Nephron progenitor cell (in vitro differentiated cells): ENCODE results near the gene PDIA5.

Experiments
- DNase-seq: peaks from one replicate; pipeline ENCODE4 v3.0.0; 2021
- H3K27ac Mint-ChIP-seq: 2 replicates; pipeline ENCODE4 v1.8.0; 2021; ENCODE audit warnings: mild to moderate bottlenecking, moderate library complexity, mixed read lengths
- H3K27me3 Mint-ChIP-seq: 2 replicates; pipeline ENCODE4 v1.8.0; 2021; ENCODE audit warnings: mild to moderate bottlenecking, low read depth, mixed read lengths; ENCODE audit not compliant: poor library complexity
- H3K36me3 Mint-ChIP-seq: 2 replicates; pipeline ENCODE4 v1.8.0; 2021; ENCODE audit warnings: low read depth, mixed read lengths
- H3K4me1 Mint-ChIP-seq: 2 replicates; pipeline ENCODE4 v1.8.0; 2021; ENCODE audit warnings: mixed read lengths
- H3K4me3 Mint-ChIP-seq: 2 replicates; pipeline ENCODE4 v1.8.0; 2021; ENCODE audit warnings: mild to moderate bottlenecking, moderate library complexity, mixed read lengths
- H3K9me3 Mint-ChIP-seq: 2 replicates; pipeline ENCODE4 v1.8.0; 2021; ENCODE audit warnings: mild to moderate bottlenecking, moderate library complexity, mixed read lengths
- TF ChIP-seq, protein P1 (sequence below): fragments of 200-600 bp; sonication (generic); IDR thresholded peaks from 2 replicates; pipeline ENCODE4 v1.5.0; 2021; ENCODE audit warnings: antibody characterized with exemption

The PDIA5 gene

DNA sequence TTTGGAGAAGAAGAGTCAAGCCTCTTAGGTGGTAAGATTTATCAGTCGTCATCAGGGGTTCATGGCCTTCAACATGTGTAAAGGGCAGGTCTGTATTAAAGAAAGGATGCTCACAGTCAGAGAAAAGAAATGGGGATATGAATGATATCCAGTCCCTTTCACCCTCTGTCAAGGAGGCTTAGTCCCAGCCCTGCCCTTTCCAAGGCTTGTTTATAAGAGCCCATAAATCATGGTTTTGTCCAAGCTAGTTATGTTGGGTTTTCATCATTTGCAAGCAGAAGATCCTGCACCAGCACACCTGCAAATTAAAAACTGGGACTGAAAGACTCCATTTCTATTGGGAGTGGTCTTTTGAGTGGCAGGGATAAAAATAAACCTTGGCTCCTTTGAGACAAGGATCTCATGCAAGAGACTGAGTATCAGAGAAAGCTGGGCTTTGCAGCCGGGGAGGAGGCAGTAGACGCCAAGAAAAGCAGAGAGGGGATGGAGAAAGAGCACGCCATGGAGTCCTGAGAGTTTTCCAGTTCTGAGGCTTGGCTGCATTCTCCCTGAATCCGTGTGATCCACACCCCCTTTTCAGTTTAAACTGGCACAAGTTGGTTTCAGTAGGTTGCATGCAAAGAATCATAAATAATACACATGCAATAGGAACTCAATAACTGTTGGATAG is 12.6 kb upstream of the PDIA5 start:
- Mint-ChIP-seq H3K4me3 (no peak overlapping the region), H3K4me1 (peaks cover 33% of the 10 kb centered on the region), H3K27ac (no peak overlapping the region), H3K27me3 (peaks cover 17% of the 10 kb centered on the region), H3K9me3 (no peaks in the 10 kb centered on the region), H3K36me3 (no peaks in the 10 kb centered on the region)
- TF ChIP-seq, protein P1, sequence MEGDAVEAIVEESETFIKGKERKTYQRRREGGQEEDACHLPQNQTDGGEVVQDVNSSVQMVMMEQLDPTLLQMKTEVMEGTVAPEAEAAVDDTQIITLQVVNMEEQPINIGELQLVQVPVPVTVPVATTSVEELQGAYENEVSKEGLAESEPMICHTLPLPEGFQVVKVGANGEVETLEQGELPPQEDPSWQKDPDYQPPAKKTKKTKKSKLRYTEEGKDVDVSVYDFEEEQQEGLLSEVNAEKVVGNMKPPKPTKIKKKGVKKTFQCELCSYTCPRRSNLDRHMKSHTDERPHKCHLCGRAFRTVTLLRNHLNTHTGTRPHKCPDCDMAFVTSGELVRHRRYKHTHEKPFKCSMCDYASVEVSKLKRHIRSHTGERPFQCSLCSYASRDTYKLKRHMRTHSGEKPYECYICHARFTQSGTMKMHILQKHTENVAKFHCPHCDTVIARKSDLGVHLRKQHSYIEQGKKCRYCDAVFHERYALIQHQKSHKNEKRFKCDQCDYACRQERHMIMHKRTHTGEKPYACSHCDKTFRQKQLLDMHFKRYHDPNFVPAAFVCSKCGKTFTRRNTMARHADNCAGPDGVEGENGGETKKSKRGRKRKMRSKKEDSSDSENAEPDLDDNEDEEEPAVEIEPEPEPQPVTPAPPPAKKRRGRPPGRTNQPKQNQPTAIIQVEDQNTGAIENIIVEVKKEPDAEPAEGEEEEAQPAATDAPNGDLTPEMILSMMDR = no peak
- DNase-seq = no peak

DNA sequence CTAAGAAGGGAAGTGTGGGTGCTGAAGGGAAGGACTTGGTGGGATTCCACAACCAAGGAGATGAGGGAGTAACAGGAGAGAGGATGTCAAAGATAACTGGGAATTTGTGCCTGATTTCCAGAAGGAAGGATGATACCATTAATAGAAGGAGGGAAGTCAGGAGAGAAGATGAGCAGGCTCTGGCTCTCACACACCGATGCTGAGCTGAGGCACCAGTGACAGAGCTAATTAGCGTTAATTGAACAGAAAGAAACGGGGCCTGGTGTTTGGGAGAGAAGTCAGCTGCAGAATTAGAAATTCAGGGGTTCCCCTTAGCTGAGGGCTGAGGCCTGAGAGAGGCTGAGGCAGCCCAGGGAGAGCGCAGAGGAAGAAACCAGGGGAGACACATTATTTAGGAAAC is 11.9 kb upstream of the PDIA5 start:
- Mint-ChIP-seq H3K9me3 (no peaks in the 10 kb centered on the region), H3K27ac (no peak overlapping the region), H3K4me1 (peaks cover 33% of the 10 kb centered on the region), H3K27me3 (peaks cover 16% of the 10 kb centered on the region), H3K36me3 (no peaks in the 10 kb centered on the region), H3K4me3 (no peak overlapping the region)
- TF ChIP-seq, protein P1 = no peak
- no peak for DNase-seq

DNA sequence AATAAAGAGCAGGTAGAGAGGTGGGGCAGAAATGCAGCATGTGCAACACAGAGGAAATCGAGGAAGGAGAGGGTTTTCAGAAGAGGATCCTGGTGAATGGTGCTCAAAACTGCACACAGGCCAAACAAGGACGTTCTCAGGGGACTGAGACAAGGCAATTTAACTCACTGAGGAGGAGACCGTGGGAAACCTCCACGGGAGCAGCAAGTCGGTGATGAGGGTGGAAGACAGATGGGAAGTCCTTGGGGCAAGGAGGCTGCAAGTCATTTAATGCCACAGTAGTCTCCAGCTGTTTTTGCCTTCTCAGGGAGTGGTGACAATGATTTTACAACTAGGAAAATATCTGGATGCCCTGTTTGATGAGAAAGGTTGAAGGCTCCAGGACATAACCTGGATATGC is 11.5 kb upstream of the PDIA5 start:
- Mint-ChIP-seq H3K9me3 (no peaks in the 10 kb centered on the region), H3K4me1 (peaks cover 29% of the 10 kb centered on the region), H3K4me3 (no peak overlapping the region), H3K27ac (no peak overlapping the region), H3K36me3 (no peaks in the 10 kb centered on the region), H3K27me3 (peaks cover 16% of the 10 kb centered on the region)
- DNase-seq = no peak
- TF ChIP-seq, protein P1 = no peak

DNA sequence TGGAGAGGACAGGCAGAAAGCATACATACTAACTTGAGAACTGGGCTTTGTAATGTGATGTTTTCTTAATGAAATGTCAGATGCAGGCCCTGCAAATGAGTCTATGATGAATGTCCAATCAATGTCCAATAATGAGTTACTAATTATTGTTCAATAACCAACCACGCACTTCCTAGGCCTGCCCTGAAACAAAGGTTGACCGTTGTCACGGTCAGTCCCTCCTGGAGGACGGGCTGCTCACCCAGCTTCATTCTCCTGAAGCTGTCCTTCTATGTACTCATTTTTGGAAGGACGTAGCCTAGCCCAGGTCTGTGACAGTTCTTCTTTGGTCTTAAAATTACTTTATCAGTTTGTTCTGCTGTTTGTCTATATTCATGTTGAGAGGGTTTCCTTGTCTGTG is 8.3 kb upstream of the PDIA5 start:
- no peak for DNase-seq
- Mint-ChIP-seq H3K4me3 (no peak overlapping the region), H3K27ac (no peak overlapping the region), H3K36me3 (no peaks in the 10 kb centered on the region), H3K4me1 (peaks cover 28% of the 10 kb centered on the region), H3K9me3 (no peaks in the 10 kb centered on the region), H3K27me3 (peaks cover 30% of the 10 kb centered on the region)
- TF ChIP-seq, protein P1 = no peak

DNA sequence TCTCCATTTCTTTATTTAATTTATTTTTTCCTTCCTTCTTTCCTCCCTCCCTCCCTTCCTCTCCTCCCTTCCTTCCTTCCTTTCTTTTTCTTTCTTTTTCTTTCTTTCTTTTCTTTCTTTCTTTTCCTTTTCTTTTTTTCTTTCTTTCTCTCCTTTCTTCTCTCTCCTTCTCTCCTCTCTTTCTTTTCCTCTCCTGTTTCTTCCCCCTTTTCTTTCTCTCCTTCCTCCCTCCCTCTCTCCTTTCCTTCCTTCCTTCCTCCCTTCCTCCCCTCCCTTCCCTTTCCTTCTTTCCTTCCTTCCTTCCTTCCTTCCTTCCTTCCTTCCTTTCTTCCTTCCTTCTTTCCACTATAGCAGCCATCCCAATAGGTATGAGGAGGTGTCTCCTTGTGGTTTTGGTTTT is 6.8 kb upstream of the PDIA5 start:
- no peaks in the 10 kb centered on the region for H3K36me3 Mint-ChIP-seq
- peaks cover 5% of the 10 kb centered on the region for H3K9me3 Mint-ChIP-seq
- TF ChIP-seq, protein P1 = no peak
- peaks cover 27% of the 10 kb centered on the region for H3K27me3 Mint-ChIP-seq
- no peak overlapping the region for H3K4me3 Mint-ChIP-seq
- no peak overlapping the region for H3K27ac Mint-ChIP-seq
- peaks cover 25% of the 10 kb centered on the region for H3K4me1 Mint-ChIP-seq
- DNase-seq = no peak

DNA sequence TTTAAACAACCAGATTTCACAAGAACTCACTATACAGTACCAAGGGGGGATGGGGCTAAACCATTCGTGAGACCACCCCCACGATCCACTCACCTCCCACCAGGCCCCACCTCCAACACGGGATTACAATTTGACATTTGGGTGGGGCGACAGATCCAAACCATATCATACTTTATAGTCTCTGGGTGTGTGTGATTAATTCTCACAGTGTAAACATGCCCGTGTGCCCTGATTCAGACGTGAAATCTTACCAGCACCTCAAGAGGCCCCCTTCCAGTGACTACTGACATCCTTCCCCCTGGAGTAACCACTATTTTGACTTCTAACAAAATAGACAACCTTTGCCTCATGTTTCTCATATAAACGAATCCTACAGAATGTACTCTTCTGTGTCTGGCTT is 5.0 kb upstream of the PDIA5 start:
- no peak for DNase-seq
- no peak overlapping the region for H3K4me3 Mint-ChIP-seq
- H3K4me1 Mint-ChIP-seq = peaks cover 21% of the 10 kb centered on the region
- H3K27me3 Mint-ChIP-seq = peaks cover 27% of the 10 kb centered on the region
- no peak overlapping the region for H3K27ac Mint-ChIP-seq
- peaks cover 5% of the 10 kb centered on the region for H3K9me3 Mint-ChIP-seq
- TF ChIP-seq, protein P1 = no peak
- H3K36me3 Mint-ChIP-seq = no peaks in the 10 kb centered on the region
